ENCODE measurements around the gene DGKI.

DGKI gene

DNA sequence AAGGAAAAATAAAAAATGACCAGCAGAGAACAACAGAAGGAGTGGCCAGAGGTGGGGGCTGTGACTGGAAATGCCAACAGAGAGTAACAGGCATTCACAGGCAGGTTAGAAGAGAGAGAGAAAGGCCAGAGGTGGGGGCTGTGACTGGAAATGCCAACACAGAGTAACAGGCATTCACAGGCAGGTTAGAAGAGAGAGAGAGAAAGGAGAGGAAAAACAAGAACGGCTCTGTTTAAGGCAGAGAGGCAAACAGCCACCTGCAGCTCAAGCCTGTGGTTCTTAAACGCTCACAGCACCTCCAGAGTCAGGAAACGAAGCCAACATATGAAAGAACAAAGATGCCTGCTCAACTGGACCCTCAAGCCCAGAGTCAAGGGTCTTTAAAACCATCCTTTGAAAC lies 39.5 kb upstream of the DGKI start:
- TF ChIP-seq EZH2phosphoT487 (IDR thresholded peaks at IDR 0.05; ENCODE audit: low read depth) (no peak), CTCF (IDR thresholded peaks at IDR 0.05; ENCODE audit: low read depth, low read length) (no peak)

DNA sequence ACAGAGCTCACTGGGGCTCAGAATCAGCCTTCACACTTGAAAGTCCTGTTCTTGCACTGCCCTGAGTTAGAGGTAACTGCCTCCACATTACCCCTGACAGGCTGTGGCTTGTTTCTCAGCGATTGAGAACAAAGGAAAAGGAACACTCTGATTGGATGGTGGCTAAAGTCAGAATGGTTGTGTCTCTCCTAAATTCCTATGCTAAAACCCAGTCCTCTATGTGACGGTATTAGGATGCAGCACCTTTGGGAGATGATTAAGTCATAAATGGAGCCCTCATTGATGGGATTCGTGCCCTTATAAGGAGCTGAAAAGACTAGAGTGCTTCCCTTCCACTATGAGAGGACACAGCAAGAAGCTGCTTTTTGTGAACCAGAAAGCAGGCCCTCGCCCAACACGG lies 38.9 kb upstream of the DGKI start:
- Histone ChIP-seq H3K9ac (ENCODE audit: low read length) (no peak overlapping the region), H3K79me2 (ENCODE audit: low read length) (peaks cover 14% of the 10 kb centered on the region), H3K4me3 (ENCODE audit: low read length) (no peak overlapping the region), H2AFZ (ENCODE audit: low read depth, low read length) (no peak overlapping the region), H3K9me3 (ENCODE audit: insufficient read depth, low read length) (no peaks in the 10 kb centered on the region), H3K4me2 (ENCODE audit: low read length) (no peak overlapping the region), H3K27ac (ENCODE audit: low read length) (no peak overlapping the region), H4K20me1 (ENCODE audit: insufficient read depth, low read length) (no peaks in the 10 kb centered on the region; the same call in 1 of the 2 replicates), H3K4me1 (ENCODE audit: low read length) (peaks cover 40% of the 10 kb centered on the region), H3K36me3 (replicated peaks; ENCODE audit: low read depth, low read length) (peaks cover 77% of the 10 kb centered on the region), H3K27me3 (ENCODE audit: low read depth, low read length) (no peaks in the 10 kb centered on the region)
- TF ChIP-seq CTCF (IDR thresholded peaks at IDR 0.05; ENCODE audit: low read depth, low read length) (no peak), EZH2phosphoT487 (IDR thresholded peaks at IDR 0.05; ENCODE audit: low read depth) (no peak)

More for the DNA sequence above, 39.5 kb upstream of the DGKI start:
- peaks cover 46% of the 10 kb centered on the region for H3K4me1 ChIP-seq (ENCODE audit: low read length)
- no peaks in the 10 kb centered on the region for H3K27me3 ChIP-seq (ENCODE audit: low read depth, low read length)
- H2AFZ ChIP-seq (ENCODE audit: low read depth, low read length): no peak overlapping the region
- no peak overlapping the region for H3K27ac ChIP-seq (ENCODE audit: low read length)
- no peak overlapping the region for H3K4me3 ChIP-seq (ENCODE audit: low read length)
- H3K79me2 ChIP-seq (ENCODE audit: low read length): peaks cover 14% of the 10 kb centered on the region
- peaks cover 79% of the 10 kb centered on the region for H3K36me3 ChIP-seq (replicated peaks; ENCODE audit: low read depth, low read length)
- H3K9me3 ChIP-seq (ENCODE audit: insufficient read depth, low read length): no peaks in the 10 kb centered on the region
- no peak overlapping the region for H3K9ac ChIP-seq (ENCODE audit: low read length)
- no peak overlapping the region for H3K4me2 ChIP-seq (ENCODE audit: low read length)
- H4K20me1 ChIP-seq (ENCODE audit: insufficient read depth, low read length): no peaks in the 10 kb centered on the region; the same call in 1 of the 2 replicates

DNA sequence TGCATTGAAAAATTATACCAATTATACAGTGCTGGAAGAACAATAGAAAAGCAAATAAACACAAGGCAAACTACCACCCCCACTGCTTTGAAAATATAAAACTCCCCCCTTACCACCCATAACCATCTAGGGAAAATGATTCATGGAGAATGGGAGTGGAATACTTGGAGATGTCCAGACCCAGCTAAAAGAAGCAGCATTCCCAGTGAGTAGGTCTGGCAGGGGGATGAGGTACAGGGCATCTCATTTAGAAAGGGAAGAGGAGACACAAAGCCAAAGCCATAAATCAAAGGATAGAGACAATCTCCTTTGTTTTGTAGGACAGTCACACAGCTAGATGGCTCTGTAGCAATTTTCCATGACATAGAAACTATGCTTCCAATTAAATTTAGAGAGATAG lies 36.0 kb upstream of the DGKI start:
- H3K9ac ChIP-seq (ENCODE audit: low read length): no peak overlapping the region
- no peak overlapping the region for H3K4me3 ChIP-seq (ENCODE audit: low read length)
- H3K4me2 ChIP-seq (ENCODE audit: low read length): no peak overlapping the region
- H2AFZ ChIP-seq (ENCODE audit: low read depth, low read length): no peak overlapping the region
- peaks cover 78% of the 10 kb centered on the region for H3K36me3 ChIP-seq (replicated peaks; ENCODE audit: low read depth, low read length)
- H4K20me1 ChIP-seq (ENCODE audit: insufficient read depth, low read length): no peaks in the 10 kb centered on the region
- no peaks in the 10 kb centered on the region for H3K27me3 ChIP-seq (ENCODE audit: low read depth, low read length)
- H3K79me2 ChIP-seq (ENCODE audit: low read length): peaks cover 7% of the 10 kb centered on the region; the same call in 1 of the 2 replicates
- H3K9me3 ChIP-seq (ENCODE audit: insufficient read depth, low read length): no peaks in the 10 kb centered on the region
- no peak overlapping the region for H3K27ac ChIP-seq (ENCODE audit: low read length)
- H3K4me1 ChIP-seq (ENCODE audit: low read length): peaks cover 11% of the 10 kb centered on the region
- TF ChIP-seq EZH2phosphoT487 (IDR thresholded peaks at IDR 0.05; ENCODE audit: low read depth) (no peak), CTCF (IDR thresholded peaks at IDR 0.05; ENCODE audit: low read depth, low read length) (no peak)

- H3K9me3 ChIP-seq (ENCODE audit: insufficient read depth, low read length): no peaks in the 10 kb centered on the region
- no peak overlapping the region for H3K4me2 ChIP-seq (ENCODE audit: low read length)
- peaks cover 84% of the 10 kb centered on the region for H3K36me3 ChIP-seq (replicated peaks; ENCODE audit: low read depth, low read length)
- TF ChIP-seq EZH2phosphoT487 (IDR thresholded peaks at IDR 0.05; ENCODE audit: low read depth) (no peak), CTCF (IDR thresholded peaks at IDR 0.05; ENCODE audit: low read depth, low read length) (no peak)
- H3K4me1 ChIP-seq (ENCODE audit: low read length): peaks cover 10% of the 10 kb centered on the region
- no peak overlapping the region for H3K4me3 ChIP-seq (ENCODE audit: low read length)
- peaks cover 7% of the 10 kb centered on the region; the same call in 1 of the 2 replicates for H3K79me2 ChIP-seq (ENCODE audit: low read length)
- H4K20me1 ChIP-seq (ENCODE audit: insufficient read depth, low read length): no peaks in the 10 kb centered on the region
- no peak overlapping the region for H3K9ac ChIP-seq (ENCODE audit: low read length)
- H3K27ac ChIP-seq (ENCODE audit: low read length): no peak overlapping the region
- no peak overlapping the region for H2AFZ ChIP-seq (ENCODE audit: low read depth, low read length)
- H3K27me3 ChIP-seq (ENCODE audit: low read depth, low read length): no peaks in the 10 kb centered on the region
These were observed 35.5 kb upstream of the DGKI start for GRCh38 chr7:137882261-137882668.
